OCI-LY3 (cell line): ENCODE measurements around the gene KAZN.

Experiments used
- CTCF ChIP-seq: fragments of 200-600, 300-600 bp; sonication (generic); IDR thresholded peaks from 2 replicates; pipeline ENCODE4 v1.5.1; 2014; ENCODE audit warnings: antibody characterized with exemption, low read length, low read depth
- EZH2phosphoT487 ChIP-seq: fragments of 200-600 bp; shearing (Covaris generic); IDR thresholded peaks from 2 replicates; pipeline ENCODE4 v1.6.1; 2018; ENCODE audit warnings: antibody characterized with exemption, mixed run types, low read depth

- TF ChIP-seq CTCF, result no peak
- TF ChIP-seq EZH2phosphoT487, result no peak
Measured at GRCh38 chr1:15157524-15158399, 559.3 kb downstream of the KAZN start.
